Panc1 (cell line): ENCODE measurements around the gene TNPO3. TPM values are rescaled to one million over a fixed set of nuclear protein-coding genes. Genes with fewer than 3 reads are reported as not detected.

ENCODE experiments used
- ATAC-seq: fragments of 200-7000 bp; cut with Tn5 transposase; 2 replicates; pipeline ENCODE4 v1.9.1; 2020; ENCODE audit warnings: mild to moderate bottlenecking, moderate library complexity
- BruUV-seq: library from RNA; stranded (reverse); fragments of 400-500 nt; replicated peaks from 2 replicates; lab custom pipeline; 2021; lab: Mats Ljungman, UMichigan
- CTCF ChIA-PET: fragments of 300-600 bp; sonication (Branson Sonifier 250); formaldehyde crosslinking; loops from one replicate; lab custom pipeline; 2022; ENCODE audit warnings: antibody characterized with exemption; lab: Charles Lee
- POLR2A ChIA-PET: fragments of 300-600 bp; sonication (Branson Sonifier 250); formaldehyde crosslinking; loops from one replicate; lab custom pipeline; 2022; ENCODE audit warnings: antibody characterized with exemption; lab: Charles Lee
- DNase-seq: peaks from one replicate; pipeline ENCODE4 v3.0.0-alpha.2; 2010; ENCODE audit warnings: low read depth, low spot score
- H3K27ac ChIP-seq: 2 replicates; pipeline ENCODE4 v1.5.1; 2011; ENCODE audit warnings: mild to moderate bottlenecking, low read length, inconsistent platforms
- H3K27me3 ChIP-seq: fragments of 200-500 bp; sonication (Bioruptor generic); 2 replicates; pipeline ENCODE4 v1.6.0; 2014; ENCODE audit warnings: low read length, inconsistent platforms; ENCODE audit not compliant: control insufficient read depth, insufficient read depth
- H3K36me3 ChIP-seq: fragments of 200-500 bp; sonication (Bioruptor generic); 2 replicates; pipeline ENCODE4 v1.5.1; 2014; ENCODE audit warnings: inconsistent platforms, mild to moderate bottlenecking, low read length, moderate library complexity; ENCODE audit not compliant: control insufficient read depth, insufficient read depth
- H3K4me1 ChIP-seq: 2 replicates; pipeline ENCODE4 v1.5.1; 2011; ENCODE audit warnings: inconsistent platforms, mild to moderate bottlenecking, low read length, moderate library complexity; ENCODE audit not compliant: control insufficient read depth, insufficient read depth
- H3K4me3 ChIP-seq, 2 experiments: 2 replicates each; pipeline ENCODE4 v1.5.1; 2011 to 2012; ENCODE audit warnings: low read depth in 2 of 2, low read length in 2 of 2, mild to moderate bottlenecking in 2 of 2, inconsistent platforms in 1 of 2, moderate library complexity in 1 of 2
- H3K9me3 ChIP-seq: fragments of 200-500 bp; sonication (Bioruptor generic); 2 replicates; pipeline ENCODE4 v1.5.1; 2014; ENCODE audit warnings: low read depth, mild to moderate bottlenecking, inconsistent platforms, low read length, moderate library complexity; ENCODE audit not compliant: control insufficient read depth, insufficient read depth
- POLR2AphosphoS5 ChIP-seq: IDR thresholded peaks from 2 replicates; pipeline ENCODE4 v1.6.1; 2012; ENCODE audit warnings: mild to moderate bottlenecking, low read depth, low read length, moderate library complexity
- SIN3A ChIP-seq: IDR thresholded peaks from 2 replicates; pipeline ENCODE4 v1.6.1; 2012; ENCODE audit warnings: low read depth, mild to moderate bottlenecking, low read length, moderate library complexity, borderline replicate concordance; ENCODE audit not compliant: insufficient read depth
- TCF7L2 ChIP-seq: IDR thresholded peaks from 2 replicates; pipeline ENCODE4 v1.6.1; 2011; ENCODE audit warnings: mild to moderate bottlenecking, low read depth, low read length, inconsistent platforms
- in situ Hi-C: cut with HindIII; loops from 2 replicates; pipeline ENCODE4 v1.10.0; 2016; ENCODE audit warnings: low sequenced_read_pairs, low pct_unique_long_range_greater_than_20kb
- intact Hi-C: fragments of 100-400 bp; cut with micrococcal nuclease; formaldehyde crosslinking; loops from one replicate; pipeline ENCODE4 v1.10.0; 2022; ENCODE audit not compliant: unreplicated experiment
- total RNA-seq: library from RNA; stranded (reverse); gene quantifications from one replicate; pipeline ENCODE4 v1.2.1, GENCODE V29; 2021; ENCODE audit not compliant: unreplicated experiment
- TF ChIP-seq, protein P1 (sequence below), 2 experiments: IDR thresholded peaks; 2 replicates each; pipeline ENCODE4 v1.6.1; 2011 to 2012; ENCODE audit warnings: low read depth in 2 of 2, control low read depth in 1 of 2, low read length in 1 of 2, mild to moderate bottlenecking in 1 of 2, moderate library complexity in 1 of 2; ENCODE audit not compliant: insufficient read depth in 1 of 2
- TF ChIP-seq, protein P2 (sequence below): fragments of 450-650 bp; IDR thresholded peaks from 2 replicates; pipeline ENCODE4 v1.5.1; 2017; ENCODE audit warnings: mild to moderate bottlenecking

TNPO3 gene
- total RNA-seq, 1 experiment from 2014 or later = 71.8 TPM

- BruUV-seq = no TSS peak
- H3K4me3 ChIP-seq = no peak overlapping the region
- peaks cover 67% of the 10 kb centered on the region for H3K36me3 ChIP-seq
- H3K9me3 ChIP-seq = no peaks in the 10 kb centered on the region
- H3K27me3 ChIP-seq = no peaks in the 10 kb centered on the region
- intact Hi-C loops (no loop called here), in situ Hi-C loops (no loop called here)
- ChIA-PET POLR2A (interaction anchor here (0.6 kb wide), 1 partner anchor 13 kb away, joined by 5 read pairs; no protein-coding TSS in a partner anchor), CTCF (interaction anchor here (0.7 kb wide), 1 partner anchor 1028 kb away, joined by 9 read pairs; no protein-coding TSS in a partner anchor)
- DNase-seq (no peak), ATAC-seq (no peak)
- no peak overlapping the region for H3K27ac ChIP-seq
- TF ChIP-seq POLR2AphosphoS5 = no peak
- no peak for TF ChIP-seq TCF7L2
- TF ChIP-seq, protein P1, sequence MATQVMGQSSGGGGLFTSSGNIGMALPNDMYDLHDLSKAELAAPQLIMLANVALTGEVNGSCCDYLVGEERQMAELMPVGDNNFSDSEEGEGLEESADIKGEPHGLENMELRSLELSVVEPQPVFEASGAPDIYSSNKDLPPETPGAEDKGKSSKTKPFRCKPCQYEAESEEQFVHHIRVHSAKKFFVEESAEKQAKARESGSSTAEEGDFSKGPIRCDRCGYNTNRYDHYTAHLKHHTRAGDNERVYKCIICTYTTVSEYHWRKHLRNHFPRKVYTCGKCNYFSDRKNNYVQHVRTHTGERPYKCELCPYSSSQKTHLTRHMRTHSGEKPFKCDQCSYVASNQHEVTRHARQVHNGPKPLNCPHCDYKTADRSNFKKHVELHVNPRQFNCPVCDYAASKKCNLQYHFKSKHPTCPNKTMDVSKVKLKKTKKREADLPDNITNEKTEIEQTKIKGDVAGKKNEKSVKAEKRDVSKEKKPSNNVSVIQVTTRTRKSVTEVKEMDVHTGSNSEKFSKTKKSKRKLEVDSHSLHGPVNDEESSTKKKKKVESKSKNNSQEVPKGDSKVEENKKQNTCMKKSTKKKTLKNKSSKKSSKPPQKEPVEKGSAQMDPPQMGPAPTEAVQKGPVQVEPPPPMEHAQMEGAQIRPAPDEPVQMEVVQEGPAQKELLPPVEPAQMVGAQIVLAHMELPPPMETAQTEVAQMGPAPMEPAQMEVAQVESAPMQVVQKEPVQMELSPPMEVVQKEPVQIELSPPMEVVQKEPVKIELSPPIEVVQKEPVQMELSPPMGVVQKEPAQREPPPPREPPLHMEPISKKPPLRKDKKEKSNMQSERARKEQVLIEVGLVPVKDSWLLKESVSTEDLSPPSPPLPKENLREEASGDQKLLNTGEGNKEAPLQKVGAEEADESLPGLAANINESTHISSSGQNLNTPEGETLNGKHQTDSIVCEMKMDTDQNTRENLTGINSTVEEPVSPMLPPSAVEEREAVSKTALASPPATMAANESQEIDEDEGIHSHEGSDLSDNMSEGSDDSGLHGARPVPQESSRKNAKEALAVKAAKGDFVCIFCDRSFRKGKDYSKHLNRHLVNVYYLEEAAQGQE (IDR thresholded peaks at IDR 0.05; ENCODE audit: insufficient read depth in 1 of 2, low read depth in 2 of 2, low read length in 1 of 2) = no peak
- TF ChIP-seq, protein P2, sequence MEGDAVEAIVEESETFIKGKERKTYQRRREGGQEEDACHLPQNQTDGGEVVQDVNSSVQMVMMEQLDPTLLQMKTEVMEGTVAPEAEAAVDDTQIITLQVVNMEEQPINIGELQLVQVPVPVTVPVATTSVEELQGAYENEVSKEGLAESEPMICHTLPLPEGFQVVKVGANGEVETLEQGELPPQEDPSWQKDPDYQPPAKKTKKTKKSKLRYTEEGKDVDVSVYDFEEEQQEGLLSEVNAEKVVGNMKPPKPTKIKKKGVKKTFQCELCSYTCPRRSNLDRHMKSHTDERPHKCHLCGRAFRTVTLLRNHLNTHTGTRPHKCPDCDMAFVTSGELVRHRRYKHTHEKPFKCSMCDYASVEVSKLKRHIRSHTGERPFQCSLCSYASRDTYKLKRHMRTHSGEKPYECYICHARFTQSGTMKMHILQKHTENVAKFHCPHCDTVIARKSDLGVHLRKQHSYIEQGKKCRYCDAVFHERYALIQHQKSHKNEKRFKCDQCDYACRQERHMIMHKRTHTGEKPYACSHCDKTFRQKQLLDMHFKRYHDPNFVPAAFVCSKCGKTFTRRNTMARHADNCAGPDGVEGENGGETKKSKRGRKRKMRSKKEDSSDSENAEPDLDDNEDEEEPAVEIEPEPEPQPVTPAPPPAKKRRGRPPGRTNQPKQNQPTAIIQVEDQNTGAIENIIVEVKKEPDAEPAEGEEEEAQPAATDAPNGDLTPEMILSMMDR = no peak
- no peak for TF ChIP-seq SIN3A
- H3K4me1 ChIP-seq = no peaks in the 10 kb centered on the region
Observed at GRCh38 chr7:128982105-128982504, 72.8 kb downstream of the TNPO3 start.

GRCh38 chr7:128974241-128974934 is 80.5 kb downstream of the TNPO3 start:
- ChIA-PET POLR2A (no interaction called here), CTCF (interaction anchor here (0.6 kb wide), 1 partner anchor 240 kb away, joined by 3 read pairs; no protein-coding TSS in a partner anchor)
- Histone ChIP-seq H3K4me3 (no peak overlapping the region), H3K36me3 (peaks cover 58% of the 10 kb centered on the region), H3K27ac (no peak overlapping the region), H3K4me1 (no peaks in the 10 kb centered on the region), H3K27me3 (no peaks in the 10 kb centered on the region), H3K9me3 (no peaks in the 10 kb centered on the region)
- no TSS peak for BruUV-seq
- DNase-seq = no peak
- ATAC-seq = no peak
- intact Hi-C loops = no loop called here
- TF ChIP-seq SIN3A (no peak), TCF7L2 (no peak), POLR2AphosphoS5 (no peak)
- TF ChIP-seq, protein P2 = no peak
- TF ChIP-seq, protein P1 (IDR thresholded peaks at IDR 0.05; ENCODE audit: insufficient read depth in 1 of 2, low read depth in 2 of 2, low read length in 1 of 2) = no peak
- in situ Hi-C loops = no loop called here
